Liver (tissue), 3 donors: Measurements from ENCODE around the gene NUB1.

Source experiments
- GABPA ChIP-seq, 2 donors: IDR thresholded peaks in 1 of 2; conservative IDR thresholded peaks in 1 of 2; 2 replicates each; pipeline ENCODE4 v1.6.1; 2016; ENCODE audit warnings: antibody characterized with exemption in 2 of 2, mild to moderate bottlenecking in 1 of 2, moderate library complexity in 1 of 2
- NR2F2 ChIP-seq: IDR thresholded peaks from 2 replicates; pipeline ENCODE4 v1.6.1; 2016; ENCODE audit warnings: antibody characterized with exemption
- RXRA ChIP-seq, 2 donors: IDR thresholded peaks; 2 replicates each; pipeline ENCODE4 v1.6.1; 2017 to 2018; ENCODE audit warnings: antibody characterized with exemption in 2 of 2, mild to moderate bottlenecking in 1 of 2
- TF ChIP-seq, protein P1 (sequence below): fragments of 150-350 bp; IDR thresholded peaks from 2 replicates; pipeline ENCODE4 v1.5.1; 2017; ENCODE audit warnings: improper control_type of control experiment, low read depth, low read length; ENCODE audit not compliant: missing input control
- TF ChIP-seq, protein P2 (sequence below): IDR thresholded peaks from 2 replicates; pipeline ENCODE4 v1.6.1; 2016; ENCODE audit warnings: antibody characterized with exemption
- TF ChIP-seq, protein P3 (sequence below): IDR thresholded peaks from 2 replicates; pipeline ENCODE4 v1.6.1; 2016; ENCODE audit warnings: antibody characterized with exemption, mild to moderate bottlenecking
- donor health status: healthy.
- donor health status: healthy.

DNA sequence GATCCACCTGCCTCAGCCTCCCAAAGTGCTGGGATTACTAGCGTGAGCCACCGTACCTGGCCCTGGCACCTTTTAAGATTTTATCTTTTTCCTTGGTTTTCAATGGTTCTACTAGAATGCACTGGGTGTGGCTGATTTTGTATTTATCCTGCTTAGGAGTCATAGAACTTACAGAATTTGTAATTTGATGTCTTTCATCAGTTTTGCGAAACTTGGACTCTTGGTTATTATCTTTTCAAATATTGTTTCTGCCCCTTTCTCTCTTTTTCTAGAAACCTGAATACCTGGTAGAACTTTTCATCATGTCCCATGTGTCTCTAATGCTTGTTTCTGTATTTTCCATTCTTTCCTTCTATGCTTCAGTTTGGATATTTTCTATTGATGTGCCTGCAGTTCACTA lies 2.8 kb upstream of the NUB1 start:
- TF ChIP-seq GABPA (IDR thresholded peaks at IDR 0.05 in 1 of 2, conservative IDR thresholded peaks at IDR 0.05 in 1 of 2) (no peak), RXRA (IDR thresholded peaks at IDR 0.05) (no peak), NR2F2 (no peak)
- TF ChIP-seq, protein P1, sequence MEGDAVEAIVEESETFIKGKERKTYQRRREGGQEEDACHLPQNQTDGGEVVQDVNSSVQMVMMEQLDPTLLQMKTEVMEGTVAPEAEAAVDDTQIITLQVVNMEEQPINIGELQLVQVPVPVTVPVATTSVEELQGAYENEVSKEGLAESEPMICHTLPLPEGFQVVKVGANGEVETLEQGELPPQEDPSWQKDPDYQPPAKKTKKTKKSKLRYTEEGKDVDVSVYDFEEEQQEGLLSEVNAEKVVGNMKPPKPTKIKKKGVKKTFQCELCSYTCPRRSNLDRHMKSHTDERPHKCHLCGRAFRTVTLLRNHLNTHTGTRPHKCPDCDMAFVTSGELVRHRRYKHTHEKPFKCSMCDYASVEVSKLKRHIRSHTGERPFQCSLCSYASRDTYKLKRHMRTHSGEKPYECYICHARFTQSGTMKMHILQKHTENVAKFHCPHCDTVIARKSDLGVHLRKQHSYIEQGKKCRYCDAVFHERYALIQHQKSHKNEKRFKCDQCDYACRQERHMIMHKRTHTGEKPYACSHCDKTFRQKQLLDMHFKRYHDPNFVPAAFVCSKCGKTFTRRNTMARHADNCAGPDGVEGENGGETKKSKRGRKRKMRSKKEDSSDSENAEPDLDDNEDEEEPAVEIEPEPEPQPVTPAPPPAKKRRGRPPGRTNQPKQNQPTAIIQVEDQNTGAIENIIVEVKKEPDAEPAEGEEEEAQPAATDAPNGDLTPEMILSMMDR: no peak
- TF ChIP-seq, protein P2, sequence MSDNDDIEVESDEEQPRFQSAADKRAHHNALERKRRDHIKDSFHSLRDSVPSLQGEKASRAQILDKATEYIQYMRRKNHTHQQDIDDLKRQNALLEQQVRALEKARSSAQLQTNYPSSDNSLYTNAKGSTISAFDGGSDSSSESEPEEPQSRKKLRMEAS: no peak
- TF ChIP-seq, protein P3, sequence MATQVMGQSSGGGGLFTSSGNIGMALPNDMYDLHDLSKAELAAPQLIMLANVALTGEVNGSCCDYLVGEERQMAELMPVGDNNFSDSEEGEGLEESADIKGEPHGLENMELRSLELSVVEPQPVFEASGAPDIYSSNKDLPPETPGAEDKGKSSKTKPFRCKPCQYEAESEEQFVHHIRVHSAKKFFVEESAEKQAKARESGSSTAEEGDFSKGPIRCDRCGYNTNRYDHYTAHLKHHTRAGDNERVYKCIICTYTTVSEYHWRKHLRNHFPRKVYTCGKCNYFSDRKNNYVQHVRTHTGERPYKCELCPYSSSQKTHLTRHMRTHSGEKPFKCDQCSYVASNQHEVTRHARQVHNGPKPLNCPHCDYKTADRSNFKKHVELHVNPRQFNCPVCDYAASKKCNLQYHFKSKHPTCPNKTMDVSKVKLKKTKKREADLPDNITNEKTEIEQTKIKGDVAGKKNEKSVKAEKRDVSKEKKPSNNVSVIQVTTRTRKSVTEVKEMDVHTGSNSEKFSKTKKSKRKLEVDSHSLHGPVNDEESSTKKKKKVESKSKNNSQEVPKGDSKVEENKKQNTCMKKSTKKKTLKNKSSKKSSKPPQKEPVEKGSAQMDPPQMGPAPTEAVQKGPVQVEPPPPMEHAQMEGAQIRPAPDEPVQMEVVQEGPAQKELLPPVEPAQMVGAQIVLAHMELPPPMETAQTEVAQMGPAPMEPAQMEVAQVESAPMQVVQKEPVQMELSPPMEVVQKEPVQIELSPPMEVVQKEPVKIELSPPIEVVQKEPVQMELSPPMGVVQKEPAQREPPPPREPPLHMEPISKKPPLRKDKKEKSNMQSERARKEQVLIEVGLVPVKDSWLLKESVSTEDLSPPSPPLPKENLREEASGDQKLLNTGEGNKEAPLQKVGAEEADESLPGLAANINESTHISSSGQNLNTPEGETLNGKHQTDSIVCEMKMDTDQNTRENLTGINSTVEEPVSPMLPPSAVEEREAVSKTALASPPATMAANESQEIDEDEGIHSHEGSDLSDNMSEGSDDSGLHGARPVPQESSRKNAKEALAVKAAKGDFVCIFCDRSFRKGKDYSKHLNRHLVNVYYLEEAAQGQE: no peak
